Fibroblast of lung (primary cell): ENCODE data around the gene SPI1. TPM values are rescaled to one million over a fixed set of nuclear protein-coding genes. Genes with fewer than 3 reads are reported as not detected.

Experiments
- DNase-seq, 2 donors: peaks; one replicate each; pipeline versions ENCODE4 v3.0.0 to v3.0.0-alpha.2; 2010; ENCODE audit warnings: low read depth in 2 of 2
- H2AFZ ChIP-seq: 2 replicates; pipeline ENCODE4 v1.5.1; 2012; ENCODE audit warnings: low read length, control low read depth, inconsistent platforms
- H3K27ac ChIP-seq: 2 replicates; pipeline ENCODE4 v1.5.1; 2011; ENCODE audit warnings: low read length, control low read depth; ENCODE audit not compliant: insufficient read depth
- H3K27me3 ChIP-seq: 2 replicates; pipeline ENCODE4 v1.5.1; 2011; ENCODE audit warnings: mild to moderate bottlenecking, low read length; ENCODE audit not compliant: control insufficient read depth, insufficient read depth
- H3K36me3 ChIP-seq: 2 replicates; pipeline ENCODE4 v1.5.1; 2011; ENCODE audit warnings: low read length; ENCODE audit not compliant: control insufficient read depth, insufficient read depth
- H3K4me1 ChIP-seq: 2 replicates; pipeline ENCODE4 v1.5.1; 2011; ENCODE audit warnings: low read length; ENCODE audit not compliant: control insufficient read depth, insufficient read depth; ENCODE audit errors: extremely low read depth
- H3K4me2 ChIP-seq: 2 replicates; pipeline ENCODE4 v1.5.1; 2011; ENCODE audit warnings: low read length, control low read depth; ENCODE audit not compliant: insufficient read depth; ENCODE audit errors: extremely low read depth
- H3K4me3 ChIP-seq, 4 experiments: fragments of 200-600 bp in 1 of 4; sonication (generic) in 1 of 4; replicated peaks in 1 of 4; 2 replicates each; pipeline ENCODE4 v1.5.1; 2011 to 2016; ENCODE audit warnings: low read length in 4 of 4, low read depth in 3 of 4, mild to moderate bottlenecking in 3 of 4, control low read depth in 2 of 4, inconsistent platforms in 1 of 4, mixed read lengths in 1 of 4; ENCODE audit not compliant: insufficient read depth in 1 of 4; ENCODE audit errors: control extremely low read depth in 1 of 4
- H3K79me2 ChIP-seq: 2 replicates; pipeline ENCODE4 v1.5.1; 2012; ENCODE audit warnings: mild to moderate bottlenecking, low read length, inconsistent platforms; ENCODE audit not compliant: control insufficient read depth, insufficient read depth
- H3K9ac ChIP-seq: 2 replicates; pipeline ENCODE4 v1.5.1; 2011; ENCODE audit warnings: mild to moderate bottlenecking, low read length, control low read depth; ENCODE audit not compliant: insufficient read depth
- H3K9me3 ChIP-seq: 2 replicates; pipeline ENCODE4 v1.5.1; 2012; ENCODE audit warnings: low read depth, low read length; ENCODE audit not compliant: control insufficient read depth, insufficient read depth
- H4K20me1 ChIP-seq: 2 replicates; pipeline ENCODE4 v1.5.1; 2011; ENCODE audit warnings: low read length; ENCODE audit not compliant: control insufficient read depth, insufficient read depth; ENCODE audit errors: extremely low read depth
- EZH2 ChIP-seq: IDR thresholded peaks from 2 replicates; pipeline ENCODE4 v1.5.1; 2012; ENCODE audit warnings: low read length, control low read depth, mild to moderate bottlenecking; ENCODE audit errors: missing control alignments
- polyA plus RNA-seq, 2 donors: library from polyadenylated mRNA; depleted of rRNA in 1 of 2; stranded (reverse) in 1 of 2; unstranded in 1 of 2; fragments of >200 nt; gene quantifications; 2 replicates each; pipeline ENCODE4 v1.2.1, GENCODE V29; 2011 to 2012; ENCODE audit warnings: missing spikeins in 1 of 2
- total RNA-seq: library from RNA; depleted of rRNA; stranded (reverse); fragments of >200 nt; gene quantifications from 2 replicates; pipeline ENCODE4 v1.2.1, GENCODE V29; 2014
- TF ChIP-seq, protein P1 (sequence below), 2 donors: IDR thresholded peaks in 1 of 2; conservative IDR thresholded peaks in 1 of 2; 1 replicate in 1 of 2; 2 replicates in 1 of 2; pipeline ENCODE4 v1.5.1; 2011 to 2012; ENCODE audit warnings: low read length in 2 of 2, control low read depth in 1 of 2, inconsistent platforms in 1 of 2, low read depth in 1 of 2, mild to moderate bottlenecking in 1 of 2

The SPI1 gene
- total and polyA plus RNA-seq, 2 donors (not counting 1 experiment from before 2014, with no cell fraction given) = not detected

DNA sequence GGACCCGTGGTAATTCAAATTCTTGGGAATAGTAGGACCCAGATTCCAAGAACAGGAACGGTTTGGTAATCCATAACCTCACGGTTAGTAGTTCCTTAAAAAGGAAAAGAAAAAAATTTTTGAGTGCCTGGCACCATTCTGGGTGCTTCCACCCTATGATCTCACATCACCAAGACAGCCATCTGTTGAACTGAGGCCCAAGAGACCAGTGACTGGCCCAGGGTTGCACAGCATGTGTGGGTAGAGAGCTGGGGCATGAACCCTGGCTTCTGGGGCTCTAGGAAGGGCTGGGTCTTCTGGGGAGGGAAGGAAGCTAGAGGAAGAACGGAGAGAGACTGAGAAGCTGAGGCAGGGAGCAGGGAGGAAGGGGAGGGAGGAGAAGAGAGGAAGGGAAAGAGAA lies 4.7 kb upstream of the SPI1 start:
- H3K27ac ChIP-seq = no peak overlapping the region
- TF ChIP-seq, protein P1, sequence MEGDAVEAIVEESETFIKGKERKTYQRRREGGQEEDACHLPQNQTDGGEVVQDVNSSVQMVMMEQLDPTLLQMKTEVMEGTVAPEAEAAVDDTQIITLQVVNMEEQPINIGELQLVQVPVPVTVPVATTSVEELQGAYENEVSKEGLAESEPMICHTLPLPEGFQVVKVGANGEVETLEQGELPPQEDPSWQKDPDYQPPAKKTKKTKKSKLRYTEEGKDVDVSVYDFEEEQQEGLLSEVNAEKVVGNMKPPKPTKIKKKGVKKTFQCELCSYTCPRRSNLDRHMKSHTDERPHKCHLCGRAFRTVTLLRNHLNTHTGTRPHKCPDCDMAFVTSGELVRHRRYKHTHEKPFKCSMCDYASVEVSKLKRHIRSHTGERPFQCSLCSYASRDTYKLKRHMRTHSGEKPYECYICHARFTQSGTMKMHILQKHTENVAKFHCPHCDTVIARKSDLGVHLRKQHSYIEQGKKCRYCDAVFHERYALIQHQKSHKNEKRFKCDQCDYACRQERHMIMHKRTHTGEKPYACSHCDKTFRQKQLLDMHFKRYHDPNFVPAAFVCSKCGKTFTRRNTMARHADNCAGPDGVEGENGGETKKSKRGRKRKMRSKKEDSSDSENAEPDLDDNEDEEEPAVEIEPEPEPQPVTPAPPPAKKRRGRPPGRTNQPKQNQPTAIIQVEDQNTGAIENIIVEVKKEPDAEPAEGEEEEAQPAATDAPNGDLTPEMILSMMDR (conservative IDR thresholded peaks at IDR 0.05 in 1 of 2, IDR thresholded peaks at IDR 0.05 in 1 of 2; ENCODE audit: low read depth in 1 of 2, low read length in 2 of 2) = no peak
- no peak for TF ChIP-seq EZH2

DNA sequence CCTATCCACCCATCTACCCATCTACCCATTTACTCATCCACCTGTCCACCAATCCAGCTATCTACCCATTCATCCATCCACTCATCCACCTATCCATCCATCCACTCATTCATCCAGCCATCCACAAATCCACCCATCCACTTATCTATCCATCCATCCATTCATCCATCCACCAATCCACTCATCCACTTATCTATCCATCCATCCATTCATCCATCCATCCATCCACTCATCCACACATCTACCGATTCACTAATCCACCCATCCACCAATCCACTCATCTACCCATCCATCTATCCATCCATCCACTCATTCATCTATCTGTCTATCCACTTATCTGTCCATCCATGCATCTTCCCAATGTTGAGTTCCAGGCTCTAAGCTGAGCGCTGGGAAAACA lies 1.7 kb upstream of the SPI1 start:
- no peaks in the 10 kb centered on the region for H4K20me1 ChIP-seq
- no peak overlapping the region for H2AFZ ChIP-seq
- no peak overlapping the region for H3K27ac ChIP-seq
- TF ChIP-seq, protein P1 (conservative IDR thresholded peaks at IDR 0.05 in 1 of 2, IDR thresholded peaks at IDR 0.05 in 1 of 2; ENCODE audit: low read depth in 1 of 2, low read length in 2 of 2) = no peak
- TF ChIP-seq EZH2 = no peak
- no peak overlapping the region for H3K4me2 ChIP-seq
- H3K27me3 ChIP-seq = no peaks in the 10 kb centered on the region
- H3K4me3 ChIP-seq = no peak overlapping the region
- no peak for DNase-seq
- no peaks in the 10 kb centered on the region for H3K4me1 ChIP-seq
- H3K79me2 ChIP-seq = no peaks in the 10 kb centered on the region
- H3K9ac ChIP-seq = no peak overlapping the region
- no peaks in the 10 kb centered on the region for H3K36me3 ChIP-seq
- H3K9me3 ChIP-seq = no peaks in the 10 kb centered on the region

More for the DNA sequence above, 4.7 kb upstream of the SPI1 start:
- no peak overlapping the region for H2AFZ ChIP-seq
- no peak overlapping the region for H3K9ac ChIP-seq
- H3K9me3 ChIP-seq = no peaks in the 10 kb centered on the region
- no peaks in the 10 kb centered on the region for H3K4me1 ChIP-seq
- H4K20me1 ChIP-seq = no peaks in the 10 kb centered on the region
- H3K79me2 ChIP-seq = no peaks in the 10 kb centered on the region
- H3K36me3 ChIP-seq = no peaks in the 10 kb centered on the region
- no peak overlapping the region for H3K4me2 ChIP-seq
- no peak overlapping the region for H3K4me3 ChIP-seq
- no peak for DNase-seq
- no peaks in the 10 kb centered on the region for H3K27me3 ChIP-seq

DNA sequence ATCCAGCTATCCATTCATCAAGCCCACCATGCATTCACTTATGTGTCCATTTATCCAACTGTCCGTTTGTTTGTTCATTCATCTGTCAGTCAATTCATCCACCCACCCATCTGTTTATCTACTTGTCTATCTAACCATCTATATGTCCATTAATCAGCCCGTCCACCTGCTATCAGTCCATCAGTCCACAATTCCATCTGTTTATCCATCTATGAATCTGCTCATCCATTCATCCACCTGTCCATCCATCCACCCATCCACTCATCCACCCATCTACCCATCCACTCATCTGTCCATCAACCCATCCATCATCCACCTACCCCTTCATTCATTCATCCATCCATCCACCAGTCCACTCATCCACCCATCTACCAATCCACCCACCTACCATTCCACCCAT lies 970 bp upstream of the SPI1 start:
- no peaks in the 10 kb centered on the region for H4K20me1 ChIP-seq
- H3K36me3 ChIP-seq = no peaks in the 10 kb centered on the region
- no peak overlapping the region for H3K9ac ChIP-seq
- no peaks in the 10 kb centered on the region for H3K4me1 ChIP-seq
- TF ChIP-seq, protein P1 (conservative IDR thresholded peaks at IDR 0.05 in 1 of 2, IDR thresholded peaks at IDR 0.05 in 1 of 2; ENCODE audit: low read depth in 1 of 2, low read length in 2 of 2) = no peak
- no peak for TF ChIP-seq EZH2
- H2AFZ ChIP-seq = no peak overlapping the region
- no peak for DNase-seq
- no peaks in the 10 kb centered on the region for H3K9me3 ChIP-seq
- no peak overlapping the region for H3K4me2 ChIP-seq
- H3K79me2 ChIP-seq = no peaks in the 10 kb centered on the region
- H3K27ac ChIP-seq = no peak overlapping the region
- no peaks in the 10 kb centered on the region for H3K27me3 ChIP-seq
- no peak overlapping the region for H3K4me3 ChIP-seq
